Mononuclear cell (primary cell): ENCODE data around the gene SUSD2. TPM values are rescaled to one million over a fixed set of nuclear protein-coding genes. Genes with fewer than 3 reads are reported as not detected.
"Not testable (repeated sequence)": the region's sequence is repeated elsewhere in the genome, so short reads cannot be mapped to it uniquely, and the experiment has no call there.

ENCODE experiments used
- H3K27me3 ChIP-seq: 2 replicates; pipeline ENCODE4 v1.6.0; 2011; ENCODE audit warnings: low read length, control low read depth; ENCODE audit not compliant: insufficient read depth
- H3K4me1 ChIP-seq: 2 replicates; pipeline ENCODE4 v1.5.1; 2011; ENCODE audit warnings: mild to moderate bottlenecking, low read length, control low read depth; ENCODE audit not compliant: insufficient read depth
- H3K4me3 ChIP-seq: 2 replicates; pipeline ENCODE4 v1.5.1; 2011; ENCODE audit warnings: mild to moderate bottlenecking, low read length, moderate library complexity
- H3K9me3 ChIP-seq: 2 replicates; pipeline ENCODE4 v1.5.1; 2011; ENCODE audit warnings: low read depth, mild to moderate bottlenecking, control low read depth, low read length
- total RNA-seq: library from RNA; depleted of rRNA; stranded (reverse); fragments of >200 nt; gene quantifications from one replicate; pipeline ENCODE4 v1.2.3, GENCODE V29; 2012

Gene SUSD2, protein sequence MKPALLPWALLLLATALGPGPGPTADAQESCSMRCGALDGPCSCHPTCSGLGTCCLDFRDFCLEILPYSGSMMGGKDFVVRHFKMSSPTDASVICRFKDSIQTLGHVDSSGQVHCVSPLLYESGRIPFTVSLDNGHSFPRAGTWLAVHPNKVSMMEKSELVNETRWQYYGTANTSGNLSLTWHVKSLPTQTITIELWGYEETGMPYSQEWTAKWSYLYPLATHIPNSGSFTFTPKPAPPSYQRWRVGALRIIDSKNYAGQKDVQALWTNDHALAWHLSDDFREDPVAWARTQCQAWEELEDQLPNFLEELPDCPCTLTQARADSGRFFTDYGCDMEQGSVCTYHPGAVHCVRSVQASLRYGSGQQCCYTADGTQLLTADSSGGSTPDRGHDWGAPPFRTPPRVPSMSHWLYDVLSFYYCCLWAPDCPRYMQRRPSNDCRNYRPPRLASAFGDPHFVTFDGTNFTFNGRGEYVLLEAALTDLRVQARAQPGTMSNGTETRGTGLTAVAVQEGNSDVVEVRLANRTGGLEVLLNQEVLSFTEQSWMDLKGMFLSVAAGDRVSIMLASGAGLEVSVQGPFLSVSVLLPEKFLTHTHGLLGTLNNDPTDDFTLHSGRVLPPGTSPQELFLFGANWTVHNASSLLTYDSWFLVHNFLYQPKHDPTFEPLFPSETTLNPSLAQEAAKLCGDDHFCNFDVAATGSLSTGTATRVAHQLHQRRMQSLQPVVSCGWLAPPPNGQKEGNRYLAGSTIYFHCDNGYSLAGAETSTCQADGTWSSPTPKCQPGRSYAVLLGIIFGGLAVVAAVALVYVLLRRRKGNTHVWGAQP
- total RNA-seq, result 0.31 TPM

- no peak within 1 kb of the TSS for H3K4me3 ChIP-seq
Measured at GRCh38 chr22:24181088-24181995, at the start of gene SUSD2. Gene SUSD2, plus strand, starts transcription at chr22:24181487. Its CDS starts 33 bp downstream, at chr22:24181520.

DNA sequence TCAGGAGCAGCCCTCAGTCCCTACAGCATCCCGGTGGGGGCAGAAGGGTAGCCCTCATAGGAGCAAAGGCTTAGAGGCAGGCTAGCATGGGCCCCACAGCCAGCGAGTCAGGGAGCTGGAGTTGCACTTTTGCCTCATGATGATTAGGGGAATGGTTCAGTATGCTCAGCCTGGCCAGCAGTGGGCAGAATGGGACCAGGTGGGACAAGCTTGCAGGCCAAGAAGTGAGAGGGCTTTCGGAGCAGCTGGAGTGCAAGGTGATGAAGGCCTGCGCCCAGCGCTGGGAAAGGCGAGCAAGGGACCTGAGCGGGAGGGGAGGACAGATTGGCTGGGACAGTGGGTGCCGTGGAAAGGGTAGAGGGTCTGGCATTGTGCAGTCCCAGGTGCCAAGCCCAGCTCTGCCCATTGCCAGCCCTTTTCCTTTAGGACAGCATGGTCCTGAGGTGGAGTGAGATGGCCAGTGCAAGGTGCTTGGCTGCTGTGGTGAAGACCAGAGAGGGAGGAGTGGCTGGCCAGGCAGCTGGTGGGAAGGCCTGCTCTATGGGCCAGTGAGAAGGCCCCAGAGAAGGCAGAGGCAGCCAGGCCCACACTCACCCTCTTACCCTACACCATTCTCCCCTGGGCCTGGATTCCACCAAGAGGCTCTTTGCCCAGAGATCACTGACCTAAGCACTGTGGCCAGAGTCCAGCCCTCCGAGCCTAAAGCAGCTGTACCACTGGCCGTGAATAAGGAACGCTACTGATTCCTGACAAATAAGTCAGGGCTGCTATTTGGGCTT is 47.9 kb upstream of the SUSD2 start:
- no peaks in the 10 kb centered on the region for H3K27me3 ChIP-seq
- H3K4me3 ChIP-seq, result no peak overlapping the region
- H3K4me1 ChIP-seq, result peaks cover 29% of the 10 kb centered on the region
- H3K9me3 ChIP-seq, result no peaks in the 10 kb centered on the region

More at GRCh38 chr22:24181088-24181995, at the start of gene SUSD2:
- Histone ChIP-seq H3K4me1 (no peaks in the 10 kb centered on the region), H3K27me3 (no peaks in the 10 kb centered on the region), H3K9me3 (no peaks in the 10 kb centered on the region)

- Histone ChIP-seq H3K4me3 (no peak overlapping the region), H3K27me3 (no peaks in the 10 kb centered on the region), H3K9me3 (no peaks in the 10 kb centered on the region), H3K4me1 (peaks cover 20% of the 10 kb centered on the region)
Measured at GRCh38 chr22:24134090-24134846, 47.0 kb upstream of the SUSD2 start.

DNA sequence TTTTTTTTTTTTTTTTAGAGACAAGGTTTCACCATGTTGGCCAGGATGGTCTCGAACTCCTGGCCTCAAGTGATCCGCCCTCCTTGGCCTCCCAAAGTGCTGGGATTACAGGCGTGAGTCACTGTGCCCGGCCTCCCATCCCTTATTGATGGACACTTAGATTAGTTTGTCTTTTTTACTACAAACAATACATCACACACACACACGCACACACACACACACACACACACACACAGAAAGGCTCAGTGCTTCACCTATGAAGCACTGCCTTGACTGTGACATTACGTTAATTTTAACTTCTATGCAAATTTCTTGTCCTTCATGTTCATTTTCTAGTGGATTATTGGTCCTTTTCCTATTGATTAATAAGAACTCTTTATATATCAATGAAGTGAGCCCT is 44.8 kb upstream of the SUSD2 start:
- H3K9me3 ChIP-seq, H3K27me3 ChIP-seq, H3K4me3 ChIP-seq: not testable (repeated sequence)
- H3K4me1 ChIP-seq, result peaks cover 35% of the 10 kb centered on the region

GRCh38 chr22:24137595-24137994 is 43.7 kb upstream of the SUSD2 start:
- Histone ChIP-seq H3K4me1 (peaks cover 45% of the 10 kb centered on the region), H3K4me3 (no peak overlapping the region), H3K27me3 (no peaks in the 10 kb centered on the region), H3K9me3 (no peaks in the 10 kb centered on the region)

- peaks cover 46% of the 10 kb centered on the region for H3K4me1 ChIP-seq
Measured at GRCh38 chr22:24138649-24139420, 42.5 kb upstream of the SUSD2 start.

GRCh38 chr22:24140357-24140756 is 40.9 kb upstream of the SUSD2 start:
- Histone ChIP-seq H3K4me3 (no peak overlapping the region), H3K9me3 (no peaks in the 10 kb centered on the region), H3K27me3 (no peaks in the 10 kb centered on the region), H3K4me1 (peaks cover 54% of the 10 kb centered on the region)

More at GRCh38 chr22:24138649-24139420, 42.5 kb upstream of the SUSD2 start:
- H3K27me3 ChIP-seq, result no peaks in the 10 kb centered on the region
- no peaks in the 10 kb centered on the region for H3K9me3 ChIP-seq
- H3K4me3 ChIP-seq, result no peak overlapping the region

GRCh38 chr22:24141586-24141985 is 39.7 kb upstream of the SUSD2 start:
- H3K27me3 ChIP-seq, result no peaks in the 10 kb centered on the region
- no peak overlapping the region for H3K4me3 ChIP-seq
- H3K9me3 ChIP-seq, result no peaks in the 10 kb centered on the region

GRCh38 chr22:24142241-24142640 is 39.0 kb upstream of the SUSD2 start:
- Histone ChIP-seq H3K4me1 (peaks cover 71% of the 10 kb centered on the region), H3K27me3 (no peaks in the 10 kb centered on the region), H3K9me3 (no peaks in the 10 kb centered on the region), H3K4me3 (no peak overlapping the region)

More at GRCh38 chr22:24141586-24141985, 39.7 kb upstream of the SUSD2 start:
- peaks cover 66% of the 10 kb centered on the region for H3K4me1 ChIP-seq

DNA sequence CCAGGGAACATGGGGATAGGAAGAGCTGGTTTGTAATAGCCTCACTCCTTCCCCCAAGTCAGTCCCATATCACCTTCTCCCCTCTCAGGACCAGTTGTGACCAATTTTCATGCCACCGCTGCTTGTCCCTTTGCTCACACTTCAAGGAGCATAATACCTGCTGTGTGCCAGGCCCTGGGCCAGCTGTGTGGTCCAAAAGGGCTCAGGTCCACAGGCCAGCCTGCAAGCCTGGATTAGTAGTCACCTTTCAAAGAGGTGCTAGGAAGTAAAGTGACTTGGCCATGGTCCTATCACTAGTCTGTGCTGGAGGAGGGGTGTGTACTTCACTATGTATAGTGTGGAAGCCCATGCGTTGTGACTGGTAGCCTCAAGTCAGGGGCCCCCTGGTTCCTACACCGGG is 38.5 kb upstream of the SUSD2 start:
- Histone ChIP-seq H3K9me3 (no peaks in the 10 kb centered on the region), H3K27me3 (no peaks in the 10 kb centered on the region), H3K4me3 (no peak overlapping the region)

DNA sequence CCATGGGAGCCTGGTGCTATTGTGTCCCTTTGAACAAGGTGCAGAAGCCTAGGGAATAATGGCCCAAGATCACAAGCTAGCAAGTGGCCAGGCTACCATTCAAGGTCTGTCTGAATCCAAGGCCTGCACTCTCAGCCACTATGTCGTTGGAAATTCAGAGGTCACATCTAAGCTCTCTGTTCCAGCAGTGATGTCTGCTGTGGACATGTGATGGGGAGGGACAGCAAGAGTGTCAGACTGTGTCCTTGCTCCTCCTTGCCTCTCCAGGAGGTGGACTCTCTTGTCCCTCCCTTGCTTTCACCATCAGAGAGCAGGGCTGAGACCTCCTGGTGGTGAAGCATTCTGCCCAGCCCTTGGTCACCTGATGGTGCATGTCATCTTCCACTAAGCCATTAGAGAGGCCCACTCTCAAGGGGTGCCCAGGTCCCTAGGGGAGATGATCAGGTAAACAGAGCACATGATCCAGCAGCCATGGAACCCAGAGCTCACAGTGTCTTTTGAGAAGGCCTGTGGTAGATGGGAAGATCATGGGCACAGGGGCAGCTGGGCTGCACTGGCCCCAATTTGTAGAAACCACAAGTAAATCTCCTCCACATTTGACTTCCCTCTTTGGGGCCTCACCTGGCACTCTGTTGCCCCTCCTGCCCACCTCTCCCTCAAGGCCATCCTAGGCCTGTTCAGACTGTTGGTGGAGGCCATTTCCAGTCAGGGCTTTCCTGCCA is 37.1 kb upstream of the SUSD2 start:
- Histone ChIP-seq H3K4me1 (peaks cover 83% of the 10 kb centered on the region), H3K9me3 (no peaks in the 10 kb centered on the region), H3K4me3 (no peak overlapping the region), H3K27me3 (no peaks in the 10 kb centered on the region)

More for the DNA sequence above, 38.5 kb upstream of the SUSD2 start:
- peaks cover 77% of the 10 kb centered on the region for H3K4me1 ChIP-seq

DNA sequence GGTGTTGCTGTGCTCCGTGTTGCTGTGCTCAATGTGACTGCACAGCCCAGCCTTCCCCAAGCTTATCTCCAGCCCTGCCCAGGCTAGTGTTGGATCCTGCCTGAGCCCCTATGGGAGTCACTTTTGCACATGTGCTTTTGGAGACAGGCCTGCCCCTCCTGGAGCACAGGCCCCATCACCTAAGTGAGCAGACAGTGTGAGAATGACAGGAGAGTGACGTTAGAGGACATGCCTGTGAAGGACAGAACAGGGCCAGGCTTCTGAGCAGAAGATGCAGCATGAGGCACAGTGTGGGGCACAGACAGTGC is 36.6 kb upstream of the SUSD2 start:
- Histone ChIP-seq H3K4me3 (no peak overlapping the region), H3K9me3 (no peaks in the 10 kb centered on the region), H3K4me1 (peaks cover 79% of the 10 kb centered on the region), H3K27me3 (no peaks in the 10 kb centered on the region)
